Measurements from ENCODE around the gene GALNT2.

GRCh38 chr1:230288641-230289349 lies 221.8 kb downstream of the GALNT2 start:
- TF ChIP-seq, protein P1, sequence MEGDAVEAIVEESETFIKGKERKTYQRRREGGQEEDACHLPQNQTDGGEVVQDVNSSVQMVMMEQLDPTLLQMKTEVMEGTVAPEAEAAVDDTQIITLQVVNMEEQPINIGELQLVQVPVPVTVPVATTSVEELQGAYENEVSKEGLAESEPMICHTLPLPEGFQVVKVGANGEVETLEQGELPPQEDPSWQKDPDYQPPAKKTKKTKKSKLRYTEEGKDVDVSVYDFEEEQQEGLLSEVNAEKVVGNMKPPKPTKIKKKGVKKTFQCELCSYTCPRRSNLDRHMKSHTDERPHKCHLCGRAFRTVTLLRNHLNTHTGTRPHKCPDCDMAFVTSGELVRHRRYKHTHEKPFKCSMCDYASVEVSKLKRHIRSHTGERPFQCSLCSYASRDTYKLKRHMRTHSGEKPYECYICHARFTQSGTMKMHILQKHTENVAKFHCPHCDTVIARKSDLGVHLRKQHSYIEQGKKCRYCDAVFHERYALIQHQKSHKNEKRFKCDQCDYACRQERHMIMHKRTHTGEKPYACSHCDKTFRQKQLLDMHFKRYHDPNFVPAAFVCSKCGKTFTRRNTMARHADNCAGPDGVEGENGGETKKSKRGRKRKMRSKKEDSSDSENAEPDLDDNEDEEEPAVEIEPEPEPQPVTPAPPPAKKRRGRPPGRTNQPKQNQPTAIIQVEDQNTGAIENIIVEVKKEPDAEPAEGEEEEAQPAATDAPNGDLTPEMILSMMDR (IDR thresholded peaks at IDR 0.05; ENCODE audit: insufficient read depth, low read length), result no peak
- TF ChIP-seq SPI1 (IDR thresholded peaks at IDR 0.05; ENCODE audit: borderline replicate concordance, low read depth) (no peak), GABPA (IDR thresholded peaks at IDR 0.05; ENCODE audit: low read depth) (no peak), POLR2AphosphoS5 (IDR thresholded peaks at IDR 0.05; ENCODE audit: low read depth) (no peak)
